DOHH2 (cell line): ENCODE measurements around the gene KIF13A.

Experiments used
- H3F3A ChIP-seq: fragments of 200-600 bp; sonication (generic), shearing (Covaris generic); 2 replicates; pipeline ENCODE4 v1.6.0; 2016; ENCODE audit warnings: antibody characterized with exemption, mild to moderate bottlenecking; ENCODE audit not compliant: control insufficient read depth, insufficient read depth
- H3K27ac ChIP-seq: fragments of 200-600 bp; sonication (generic); 2 replicates; pipeline ENCODE4 v1.5.1; 2014; ENCODE audit warnings: low read depth, mild to moderate bottlenecking, low read length, moderate library complexity
- H3K27me3 ChIP-seq: fragments of 200-600 bp; sonication (generic); 2 replicates; pipeline ENCODE4 v1.6.1; 2014; ENCODE audit warnings: mild to moderate bottlenecking, low read length, mixed read lengths; ENCODE audit not compliant: control insufficient read depth
- H3K36me3 ChIP-seq: fragments of 200-600 bp; sonication (generic); 2 replicates; pipeline ENCODE4 v1.6.1; 2014; ENCODE audit warnings: mild to moderate bottlenecking, low read length, moderate library complexity, mixed read lengths; ENCODE audit not compliant: control insufficient read depth
- H3K4me1 ChIP-seq: fragments of 200-600 bp; sonication (generic); 2 replicates; pipeline ENCODE4 v1.6.1; 2014; ENCODE audit warnings: mild to moderate bottlenecking, low read length, mixed read lengths; ENCODE audit not compliant: control insufficient read depth
- H3K4me2 ChIP-seq: fragments of 200-600 bp; sonication (generic); 2 replicates; pipeline ENCODE4 v1.6.0; 2014; ENCODE audit warnings: mild to moderate bottlenecking, low read length, moderate library complexity
- H3K4me3 ChIP-seq: fragments of 200-600 bp; sonication (generic); 2 replicates; pipeline ENCODE4 v1.5.1; 2014; ENCODE audit warnings: mild to moderate bottlenecking, low read length, mixed read lengths
- H3K79me2 ChIP-seq: fragments of 200-600 bp; sonication (generic); 2 replicates; pipeline ENCODE4 v1.6.1; 2014; ENCODE audit warnings: mild to moderate bottlenecking, low read length, mixed read lengths; ENCODE audit not compliant: control insufficient read depth
- H3K9me2 ChIP-seq: fragments of 200-600 bp; sonication (generic); replicated peaks from 2 replicates; pipeline ENCODE4 v1.6.1; 2014; ENCODE audit warnings: mild to moderate bottlenecking, low read length, mixed read lengths; ENCODE audit not compliant: control insufficient read depth
- H3K9me3 ChIP-seq: fragments of 200-600 bp; sonication (generic); 2 replicates; pipeline ENCODE4 v1.6.1; 2014; ENCODE audit warnings: antibody characterized with exemption, low read length, mixed read lengths; ENCODE audit not compliant: control insufficient read depth, insufficient read depth
- H4K20me1 ChIP-seq: fragments of 200-600 bp; sonication (generic); 2 replicates; pipeline ENCODE4 v1.6.0; 2014; ENCODE audit warnings: low read depth, mild to moderate bottlenecking, antibody characterized with exemption, low read length, moderate library complexity; ENCODE audit not compliant: control insufficient read depth, insufficient read depth
- CTCF ChIP-seq: fragments of 200-600 bp; sonication (generic); IDR thresholded peaks from one replicate; pipeline ENCODE4 v1.5.1; 2014; ENCODE audit warnings: antibody characterized with exemption, mild to moderate bottlenecking, low read depth, low read length; ENCODE audit not compliant: poor library complexity, severe bottlenecking
- EZH2phosphoT487 ChIP-seq: fragments of 200-600 bp; sonication (generic); IDR thresholded peaks from 2 replicates; pipeline ENCODE4 v1.6.1; 2017; ENCODE audit warnings: borderline replicate concordance, mild to moderate bottlenecking, antibody characterized with exemption, low read length, moderate library complexity, mixed read lengths

Gene KIF13A

GRCh38 chr6:18034798-18035202 is 47.4 kb upstream of the KIF13A start:
- TF ChIP-seq CTCF: no peak
- TF ChIP-seq EZH2phosphoT487: no peak

GRCh38 chr6:18031680-18032256 is 44.3 kb upstream of the KIF13A start:
- TF ChIP-seq EZH2phosphoT487 (no peak), CTCF (no peak)
- Histone ChIP-seq H3K4me1 (no peaks in the 10 kb centered on the region), H3K9me2 (no peaks in the 10 kb centered on the region), H3K79me2 (no peaks in the 10 kb centered on the region), H3K4me2 (no peak overlapping the region), H3K9me3 (no peaks in the 10 kb centered on the region), H4K20me1 (no peaks in the 10 kb centered on the region), H3K36me3 (no peaks in the 10 kb centered on the region), H3K27me3 (no peaks in the 10 kb centered on the region), H3K27ac (no peak overlapping the region), H3F3A (no peaks in the 10 kb centered on the region), H3K4me3 (no peak overlapping the region)

More at GRCh38 chr6:18034798-18035202, 47.4 kb upstream of the KIF13A start:
- H3K9me2 ChIP-seq: no peaks in the 10 kb centered on the region
- no peak overlapping the region for H3K4me3 ChIP-seq
- no peaks in the 10 kb centered on the region for H3K27me3 ChIP-seq
- no peaks in the 10 kb centered on the region for H4K20me1 ChIP-seq
- no peak overlapping the region for H3K27ac ChIP-seq
- H3K9me3 ChIP-seq: no peaks in the 10 kb centered on the region
- H3K36me3 ChIP-seq: no peaks in the 10 kb centered on the region
- H3K4me2 ChIP-seq: no peak overlapping the region
- no peaks in the 10 kb centered on the region for H3K4me1 ChIP-seq
- H3K79me2 ChIP-seq: no peaks in the 10 kb centered on the region
- no peaks in the 10 kb centered on the region for H3F3A ChIP-seq

GRCh38 chr6:18031189-18031588 is 43.8 kb upstream of the KIF13A start:
- Histone ChIP-seq H3K9me3 (no peaks in the 10 kb centered on the region), H3K36me3 (no peaks in the 10 kb centered on the region), H3K4me3 (no peak overlapping the region), H3K79me2 (no peaks in the 10 kb centered on the region), H3K27ac (no peak overlapping the region), H3K27me3 (no peaks in the 10 kb centered on the region), H3K9me2 (no peaks in the 10 kb centered on the region), H4K20me1 (no peaks in the 10 kb centered on the region), H3K4me1 (no peaks in the 10 kb centered on the region), H3K4me2 (no peak overlapping the region), H3F3A (no peaks in the 10 kb centered on the region)
- no peak for TF ChIP-seq CTCF
- no peak for TF ChIP-seq EZH2phosphoT487
